Measurements from ENCODE around the gene CDC42BPB. TPM values are rescaled to one million over a fixed set of nuclear protein-coding genes. Genes with fewer than 3 reads are reported as not detected.

CDC42BPB gene
- total RNA-seq, 1 donor from 2014 or later, result 105 TPM

DNA sequence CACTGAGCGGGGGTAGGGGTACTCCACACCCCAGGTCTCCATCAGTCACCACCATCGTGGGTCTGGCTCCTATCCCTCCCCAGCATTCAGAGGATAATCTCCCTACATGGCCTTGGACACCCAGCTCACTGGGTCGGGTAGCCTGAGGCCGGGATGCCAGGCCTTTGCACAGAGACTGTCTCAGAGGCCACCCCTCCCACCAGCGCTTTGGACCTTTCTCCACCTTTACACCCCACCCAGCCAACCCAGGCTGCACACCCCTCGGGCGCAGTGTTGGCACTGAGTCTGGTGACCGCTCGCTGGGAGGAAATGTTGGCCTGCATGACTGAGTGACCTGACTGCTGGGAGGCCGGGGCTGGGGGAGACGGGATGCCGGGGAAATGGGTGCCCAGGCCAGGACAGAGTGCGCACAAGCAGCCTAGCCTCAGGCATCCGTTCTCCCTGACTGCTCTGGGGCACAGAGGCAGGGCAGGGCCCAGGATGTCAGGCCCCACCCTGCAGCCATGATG lies 16.1 kb upstream of the CDC42BPB start:
- Histone ChIP-seq H3K27me3 (no peaks in the 10 kb centered on the region), H3K9me3 (no peaks in the 10 kb centered on the region), H3K4me3 (no peak overlapping the region), H3K36me3 (no peaks in the 10 kb centered on the region), H3K4me1 (peaks cover 53% of the 10 kb centered on the region), H3K27ac (no peak overlapping the region)
- intact Hi-C loops (cut with DNase I), result no loop called here
- TF ChIP-seq POLR2A (IDR thresholded peaks at IDR 0.05) (no peak), POLR2AphosphoS5 (IDR thresholded peaks at IDR 0.05; ENCODE audit: insufficient read depth in 1 of 2, low read depth in 1 of 2) (no peak)
- TF ChIP-seq, protein P1, sequence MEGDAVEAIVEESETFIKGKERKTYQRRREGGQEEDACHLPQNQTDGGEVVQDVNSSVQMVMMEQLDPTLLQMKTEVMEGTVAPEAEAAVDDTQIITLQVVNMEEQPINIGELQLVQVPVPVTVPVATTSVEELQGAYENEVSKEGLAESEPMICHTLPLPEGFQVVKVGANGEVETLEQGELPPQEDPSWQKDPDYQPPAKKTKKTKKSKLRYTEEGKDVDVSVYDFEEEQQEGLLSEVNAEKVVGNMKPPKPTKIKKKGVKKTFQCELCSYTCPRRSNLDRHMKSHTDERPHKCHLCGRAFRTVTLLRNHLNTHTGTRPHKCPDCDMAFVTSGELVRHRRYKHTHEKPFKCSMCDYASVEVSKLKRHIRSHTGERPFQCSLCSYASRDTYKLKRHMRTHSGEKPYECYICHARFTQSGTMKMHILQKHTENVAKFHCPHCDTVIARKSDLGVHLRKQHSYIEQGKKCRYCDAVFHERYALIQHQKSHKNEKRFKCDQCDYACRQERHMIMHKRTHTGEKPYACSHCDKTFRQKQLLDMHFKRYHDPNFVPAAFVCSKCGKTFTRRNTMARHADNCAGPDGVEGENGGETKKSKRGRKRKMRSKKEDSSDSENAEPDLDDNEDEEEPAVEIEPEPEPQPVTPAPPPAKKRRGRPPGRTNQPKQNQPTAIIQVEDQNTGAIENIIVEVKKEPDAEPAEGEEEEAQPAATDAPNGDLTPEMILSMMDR (IDR thresholded peaks at IDR 0.05), result no peak
- DNase-seq (ENCODE audit: extremely low spot score in 2 of 2), result peak; percentile 87

DNA sequence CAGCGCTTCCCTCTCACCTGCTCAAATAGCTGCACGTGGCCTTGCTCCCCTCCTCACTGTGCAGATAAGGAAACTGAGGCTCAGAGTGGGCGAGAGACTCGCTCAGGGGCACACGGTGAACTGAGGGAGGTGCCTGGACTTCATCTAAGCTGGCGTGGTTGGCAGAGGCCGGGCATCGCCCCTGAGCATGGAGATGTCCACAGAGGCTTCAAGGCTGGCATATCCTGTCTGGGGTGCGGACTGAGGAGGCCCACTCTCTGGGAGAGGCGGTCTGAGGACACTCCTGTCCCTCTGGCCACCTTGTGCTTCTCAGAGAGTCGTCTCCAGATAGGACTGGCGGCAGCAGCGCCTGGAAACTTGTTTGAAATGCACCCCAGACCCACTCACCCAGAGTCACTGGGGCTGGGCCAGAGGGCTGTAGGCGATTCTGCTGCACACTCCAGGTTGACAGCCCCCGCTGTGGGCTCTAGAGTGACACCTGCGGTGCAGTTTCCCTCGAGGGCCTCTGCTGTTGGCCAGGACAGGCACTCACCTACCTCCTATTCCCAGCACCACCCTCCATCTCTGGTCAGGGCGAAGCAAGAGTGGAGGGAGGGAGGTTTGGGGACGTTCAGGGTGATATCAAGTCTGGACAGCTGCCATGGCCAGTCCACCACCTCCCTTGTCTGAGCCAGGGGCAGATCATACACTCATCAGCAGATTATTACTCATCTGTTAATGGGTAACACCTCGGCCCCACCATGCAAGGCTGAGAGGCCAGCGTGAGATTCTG lies 15.4 kb upstream of the CDC42BPB start:
- H3K36me3 ChIP-seq, result no peaks in the 10 kb centered on the region
- peak in 1 of 2 donors; percentile 84 for DNase-seq (ENCODE audit: extremely low spot score in 2 of 2)
- no peaks in the 10 kb centered on the region for H3K27me3 ChIP-seq
- intact Hi-C loops (cut with DNase I), result no loop called here
- no peaks in the 10 kb centered on the region for H3K9me3 ChIP-seq
- H3K4me3 ChIP-seq, result no peak overlapping the region
- H3K27ac ChIP-seq, result no peak overlapping the region
- TF ChIP-seq POLR2AphosphoS5 (IDR thresholded peaks at IDR 0.05; ENCODE audit: insufficient read depth in 1 of 2, low read depth in 1 of 2), result no peak
- TF ChIP-seq POLR2A (IDR thresholded peaks at IDR 0.05), result no peak
- TF ChIP-seq, protein P1 (IDR thresholded peaks at IDR 0.05), result no peak
- H3K4me1 ChIP-seq, result peaks cover 59% of the 10 kb centered on the region

DNA sequence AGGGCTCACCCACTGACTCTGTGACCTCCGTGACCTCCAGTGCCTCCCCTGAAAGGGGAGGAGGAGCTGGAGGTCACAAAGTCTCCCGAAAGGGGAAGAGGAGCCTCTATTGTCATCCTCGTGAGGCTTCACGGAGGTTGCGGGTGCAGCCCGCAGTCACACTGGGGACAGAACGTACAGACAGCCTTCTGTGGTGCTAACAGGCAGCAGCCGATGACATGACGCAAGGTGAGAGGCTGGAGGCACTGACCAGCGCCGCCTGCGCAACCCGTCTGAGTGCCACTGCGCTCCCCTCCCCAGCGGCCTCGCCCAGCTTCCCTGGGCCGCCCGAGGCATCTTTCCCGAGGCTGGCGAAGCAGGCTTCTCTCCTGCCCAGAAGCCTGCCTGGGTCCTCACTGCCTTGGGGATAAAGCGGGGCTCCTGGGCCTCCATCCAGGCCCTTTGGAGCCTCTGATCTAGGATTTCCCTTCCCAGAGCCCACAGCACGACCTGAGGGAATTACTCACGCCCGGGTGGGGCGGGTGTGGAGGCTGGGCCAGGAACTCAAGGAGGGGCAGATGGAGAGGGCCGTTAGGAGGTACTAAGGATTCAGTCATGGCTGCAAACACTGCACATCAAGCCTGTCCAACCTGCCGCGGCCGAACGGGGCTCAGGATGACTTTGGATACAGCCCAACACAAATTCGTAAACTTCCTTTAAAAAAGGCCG lies 14.3 kb upstream of the CDC42BPB start:
- Histone ChIP-seq H3K27ac (peak overlapping the region; percentile 34), H3K4me3 (no peak overlapping the region), H3K9me3 (no peaks in the 10 kb centered on the region), H3K27me3 (no peaks in the 10 kb centered on the region), H3K36me3 (no peaks in the 10 kb centered on the region), H3K4me1 (peaks cover 69% of the 10 kb centered on the region)
- DNase-seq (ENCODE audit: extremely low spot score in 2 of 2), result no peak
- TF ChIP-seq POLR2AphosphoS5 (IDR thresholded peaks at IDR 0.05; ENCODE audit: insufficient read depth in 1 of 2, low read depth in 1 of 2), result peak in 1 of 2 donors; percentile 43
- TF ChIP-seq, protein P1 (IDR thresholded peaks at IDR 0.05), result no peak
- intact Hi-C loops (cut with DNase I), result no loop called here

DNA sequence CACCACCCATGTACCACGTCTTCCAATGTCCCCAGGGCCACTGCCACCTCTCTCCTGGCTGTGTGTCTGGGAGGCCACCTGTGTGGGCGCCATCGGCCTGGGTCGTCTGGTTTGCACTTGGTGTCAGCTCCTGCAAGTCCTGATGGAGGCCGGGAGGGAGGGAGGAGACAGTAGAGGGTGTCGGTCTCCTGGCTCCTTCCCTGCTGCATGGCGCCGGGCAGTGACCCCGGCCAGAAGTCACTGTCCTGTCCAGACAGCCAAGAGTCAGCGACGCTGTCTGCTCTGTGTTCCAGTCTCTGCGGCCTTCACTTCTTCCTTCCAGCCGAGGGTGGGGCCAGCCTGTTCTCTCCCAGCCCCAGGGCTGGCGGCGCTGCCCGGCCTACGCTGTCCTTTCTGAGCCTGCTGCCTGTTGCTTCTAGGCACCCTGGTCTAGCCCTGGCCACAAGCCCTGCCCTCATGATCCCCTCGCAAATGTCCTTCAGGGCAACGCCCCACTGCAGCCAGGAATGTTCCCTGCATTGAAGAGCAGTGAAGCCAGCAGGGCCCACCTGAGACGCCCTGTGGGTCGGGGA lies 13.7 kb upstream of the CDC42BPB start:
- Histone ChIP-seq H3K27ac (peak overlapping the region; percentile 34), H3K4me1 (peaks cover 70% of the 10 kb centered on the region), H3K27me3 (no peaks in the 10 kb centered on the region), H3K9me3 (no peaks in the 10 kb centered on the region), H3K36me3 (no peaks in the 10 kb centered on the region), H3K4me3 (no peak overlapping the region)
- TF ChIP-seq POLR2A (IDR thresholded peaks at IDR 0.05), result no peak
- TF ChIP-seq, protein P1 (IDR thresholded peaks at IDR 0.05), result no peak
- no peak for TF ChIP-seq POLR2AphosphoS5 (IDR thresholded peaks at IDR 0.05; ENCODE audit: insufficient read depth in 1 of 2, low read depth in 1 of 2)
- intact Hi-C loops (cut with DNase I), result no loop called here
- peak in 1 of 2 donors; percentile 81 for DNase-seq (ENCODE audit: extremely low spot score in 2 of 2)

Data from vagina (tissue), 2 donors.